KBM-7 (cell line): ENCODE data around the gene CYB561D1.
A peak's percentile ranks its signal among the peaks of the same experiment; 100 is the strongest.

Source experiments
- DNase-seq: peaks from one replicate; pipeline ENCODE4 v3.0.0-alpha.2; 2015
- in situ Hi-C: fragments of 300-500 bp; cut with MboI; formaldehyde crosslinking; loops from 2 replicates; pipeline ENCODE4 v1.14.3; 2020; ENCODE audit warnings: low sequenced_read_pairs, low pct_unique_long_range_greater_than_20kb, mixed read lengths

Gene CYB561D1

GRCh38 chr1:109497449-109498160, 3.7 kb downstream of the CYB561D1 start:
- in situ Hi-C loops, result no loop called here
- no peak for DNase-seq

- in situ Hi-C loops, result no loop called here
Observed at GRCh38 chr1:109498161-109498801, 4.4 kb downstream of the CYB561D1 start.

GRCh38 chr1:109499081-109499480, 5.2 kb downstream of the CYB561D1 start:
- in situ Hi-C loops, result no loop called here
- DNase-seq, result no peak

More at GRCh38 chr1:109498161-109498801, 4.4 kb downstream of the CYB561D1 start:
- DNase-seq, result peak; percentile 51

- in situ Hi-C loops, result no loop called here
Observed at GRCh38 chr1:109499661-109500536, 6.0 kb downstream of the CYB561D1 start.

GRCh38 chr1:109500941-109501381, 7.1 kb downstream of the CYB561D1 start:
- in situ Hi-C loops, result no loop called here
- DNase-seq, result no peak

More at GRCh38 chr1:109499661-109500536, 6.0 kb downstream of the CYB561D1 start:
- DNase-seq, result peak; percentile 60

GRCh38 chr1:109501644-109502363, 7.9 kb downstream of the CYB561D1 start:
- DNase-seq, result peak; percentile 44
- in situ Hi-C loops, result no loop called here

GRCh38 chr1:109502364-109502851, 8.5 kb downstream of the CYB561D1 start:
- in situ Hi-C loops, result no loop called here
- no peak for DNase-seq

GRCh38 chr1:109503935-109504334, 10.0 kb downstream of the CYB561D1 start:
- in situ Hi-C loops, result no loop called here
- no peak for DNase-seq

GRCh38 chr1:109504974-109505373, 11.1 kb downstream of the CYB561D1 start:
- in situ Hi-C loops, result no loop called here
- no peak for DNase-seq

GRCh38 chr1:109508001-109508872, 14.3 kb downstream of the CYB561D1 start:
- in situ Hi-C loops, result no loop called here
- no peak for DNase-seq

- DNase-seq, result no peak
- in situ Hi-C loops, result no loop called here
Observed at GRCh38 chr1:109508873-109509175, 14.9 kb downstream of the CYB561D1 start.

GRCh38 chr1:109509176-109510134, 15.6 kb downstream of the CYB561D1 start, which contains the start of gene AMIGO1:
Gene AMIGO1 (minus strand): TSS chr1:109509727. CDS start chr1:109508912, 815 bp downstream.
- DNase-seq, result peak; percentile 57
- in situ Hi-C loops, result no loop called here

GRCh38 chr1:109513110-109513710, 19.3 kb downstream of the CYB561D1 start:
- no peak for DNase-seq
- in situ Hi-C loops, result no loop called here

- no peak for DNase-seq
- in situ Hi-C loops, result no loop called here
Observed at GRCh38 chr1:109514846-109515245, 21.0 kb downstream of the CYB561D1 start.

- DNase-seq, result no peak
- in situ Hi-C loops, result no loop called here
Observed at GRCh38 chr1:109516872-109517271, 23.0 kb downstream of the CYB561D1 start.

GRCh38 chr1:109517337-109517736, 23.4 kb downstream of the CYB561D1 start:
- DNase-seq, result no peak
- in situ Hi-C loops, result no loop called here
